Measurements from ENCODE around the gene NCKAP5.

NCKAP5 gene

DNA sequence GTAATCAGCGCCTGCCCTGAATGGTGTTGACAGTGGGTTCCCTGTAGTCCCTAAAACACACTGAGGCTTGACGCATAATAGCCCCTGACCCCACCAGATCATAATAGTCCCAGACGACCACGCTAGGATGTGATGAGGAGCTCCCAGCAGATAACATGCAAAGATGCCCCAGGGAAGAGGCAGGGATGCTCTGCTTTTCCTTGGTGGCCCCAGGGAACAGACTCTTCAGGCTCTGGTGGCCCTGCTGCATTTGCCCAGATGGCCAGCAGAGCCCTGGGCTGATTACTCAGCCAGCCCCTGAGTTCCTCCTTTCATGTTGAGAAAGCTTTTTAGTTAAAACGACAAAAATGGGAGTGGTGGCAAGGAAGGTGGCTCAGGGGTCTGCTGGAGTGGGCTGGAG, 5.9 kb upstream of the NCKAP5 start:
- DNase-seq (ENCODE audit: low read depth, low spot score) = peak; percentile 62

GRCh38 chr2:133573491-133574162, 5.4 kb upstream of the NCKAP5 start:
- DNase-seq (ENCODE audit: low read depth, low spot score) = no peak

- DNase-seq (ENCODE audit: low read depth, low spot score) = no peak
Observed at GRCh38 chr2:133571249-133571648, 3.0 kb upstream of the NCKAP5 start.

DNA sequence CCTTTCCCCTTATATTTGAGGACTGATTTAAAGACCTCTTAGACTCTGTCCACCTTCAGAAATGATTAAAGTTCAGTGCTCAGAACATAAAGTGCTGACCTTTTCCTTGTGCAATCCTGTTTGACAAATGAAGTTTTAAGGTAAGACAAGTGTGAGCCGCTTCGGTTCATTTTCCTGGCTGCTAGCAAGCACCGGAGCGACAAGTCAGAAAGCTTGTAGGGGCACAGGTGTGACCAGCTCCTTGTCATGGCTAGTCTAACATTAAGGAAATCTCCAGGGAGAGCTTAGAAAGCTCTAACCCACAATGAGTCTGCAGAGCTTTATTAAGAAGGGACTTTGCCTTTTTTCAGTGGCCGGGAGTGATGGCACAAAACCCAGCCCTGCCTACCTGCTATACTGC, 2.3 kb upstream of the NCKAP5 start:
- no peak for DNase-seq (ENCODE audit: low read depth, low spot score)

DNA sequence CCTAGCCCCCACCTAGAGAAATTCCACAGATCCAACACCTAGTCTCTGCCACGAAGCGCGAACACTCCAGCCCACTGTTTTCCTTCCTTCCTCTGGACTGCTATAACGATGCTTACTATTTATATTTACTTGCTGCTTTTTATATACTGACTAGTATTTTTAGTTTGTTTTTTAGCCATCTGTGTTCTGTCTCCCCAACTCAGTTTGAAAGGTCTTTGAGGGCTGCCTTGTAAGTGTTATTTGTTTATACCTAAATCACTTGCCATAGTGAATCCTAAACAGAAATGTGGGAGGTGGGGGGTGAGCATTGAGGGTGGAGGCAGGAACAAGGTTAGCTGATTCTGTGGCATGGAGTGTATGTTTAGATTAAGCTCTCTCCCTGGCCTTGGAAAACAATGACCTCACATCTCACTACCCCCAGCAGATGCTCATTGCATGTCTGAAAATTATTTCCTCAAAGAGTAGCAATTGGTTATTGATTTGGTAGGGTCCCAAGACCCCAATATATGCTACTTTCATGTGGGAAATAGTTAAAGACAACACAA, 1.1 kb upstream of the NCKAP5 start:
- no peak for DNase-seq (ENCODE audit: low read depth, low spot score)

DNA sequence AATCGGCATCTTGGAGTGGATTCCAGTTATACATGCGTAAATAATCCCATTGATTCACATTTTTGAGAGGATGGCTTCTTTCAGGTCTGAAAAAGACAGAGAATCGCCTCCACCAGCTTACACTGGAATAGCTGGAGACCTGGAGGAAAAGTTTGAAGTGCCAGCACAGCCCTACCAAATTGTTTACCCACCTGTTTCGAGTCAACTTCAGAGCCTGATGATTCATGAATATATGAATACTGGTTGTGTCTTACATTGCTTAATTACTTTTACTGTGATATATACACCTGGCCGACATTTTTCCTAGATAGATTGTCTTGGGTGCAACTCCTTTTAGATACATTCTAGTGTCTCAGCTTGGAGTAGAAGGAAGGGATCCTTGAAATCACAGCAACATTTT, 335 bp upstream of the NCKAP5 start:
- no peak for DNase-seq (ENCODE audit: low read depth, low spot score)

- DNase-seq (ENCODE audit: low read depth, low spot score) = no peak
Observed at GRCh38 chr2:133562558-133562957, 5.7 kb downstream of the NCKAP5 start.

DNA sequence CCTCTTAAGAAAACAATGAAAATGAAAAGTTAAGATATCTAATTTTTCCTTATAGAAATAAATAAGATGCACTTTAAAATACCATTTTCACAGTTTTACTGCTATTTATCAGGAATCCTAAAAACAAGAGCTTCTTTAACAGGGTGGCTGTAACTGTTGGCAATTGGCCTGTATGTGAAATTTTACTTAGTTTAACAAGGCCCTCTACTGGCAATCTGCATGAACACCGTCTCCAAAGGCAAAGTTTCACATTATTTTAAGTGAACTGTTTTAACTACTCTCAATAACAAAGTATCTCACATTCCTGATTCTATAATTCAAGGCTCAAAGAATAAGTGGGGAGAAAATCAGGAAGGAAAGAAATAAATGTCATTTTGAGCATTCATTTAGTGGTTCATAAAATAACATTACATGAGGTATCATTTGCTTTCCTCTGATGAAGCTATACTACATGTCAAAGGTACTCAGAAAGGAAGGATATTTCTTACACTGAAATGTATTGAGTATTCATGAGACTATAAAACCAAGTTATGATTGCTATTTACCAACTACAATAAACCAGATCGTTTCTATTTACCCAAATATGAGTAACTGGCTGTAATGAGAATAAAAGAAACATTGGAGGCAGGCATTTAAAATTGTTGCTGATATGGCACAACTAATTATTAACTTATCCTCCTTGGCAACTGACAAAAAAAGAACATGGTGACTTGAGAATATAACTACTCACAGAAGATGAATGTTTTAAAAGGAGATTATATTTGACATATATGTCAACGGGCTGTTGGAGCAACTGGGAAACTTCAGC, 7.0 kb downstream of the NCKAP5 start:
- DNase-seq (ENCODE audit: low read depth, low spot score) = no peak

- DNase-seq (ENCODE audit: low read depth, low spot score) = no peak
Observed at GRCh38 chr2:133557614-133558013, 10.6 kb downstream of the NCKAP5 start.

DNA sequence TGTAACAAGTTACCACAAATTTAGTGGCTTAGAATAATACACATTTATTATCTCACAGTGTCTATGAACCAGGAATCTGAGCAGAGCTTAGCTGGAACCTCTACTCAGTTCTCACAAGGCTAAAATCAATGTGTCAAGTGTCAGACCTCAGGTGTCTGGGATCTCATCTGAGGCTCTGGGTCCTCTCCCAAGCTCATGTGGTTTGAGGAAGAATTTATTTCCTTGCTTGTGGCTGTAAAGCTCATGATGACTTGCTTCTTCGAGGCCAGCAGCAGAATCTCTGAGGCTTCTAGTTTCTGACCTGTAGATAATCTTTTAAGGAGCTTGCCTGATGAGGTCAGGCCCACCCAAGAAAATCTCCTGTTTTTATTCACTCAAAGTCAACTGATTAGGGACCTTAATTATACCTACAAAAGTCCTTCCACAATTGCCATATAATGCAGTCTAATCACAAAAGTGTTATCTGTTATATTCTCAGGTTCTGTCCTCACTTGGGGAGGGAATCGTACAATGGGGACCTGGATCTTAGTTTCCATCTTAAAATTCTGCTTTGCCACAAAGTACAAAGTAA, 14.3 kb downstream of the NCKAP5 start:
- no peak for DNase-seq (ENCODE audit: low read depth, low spot score)

DNA sequence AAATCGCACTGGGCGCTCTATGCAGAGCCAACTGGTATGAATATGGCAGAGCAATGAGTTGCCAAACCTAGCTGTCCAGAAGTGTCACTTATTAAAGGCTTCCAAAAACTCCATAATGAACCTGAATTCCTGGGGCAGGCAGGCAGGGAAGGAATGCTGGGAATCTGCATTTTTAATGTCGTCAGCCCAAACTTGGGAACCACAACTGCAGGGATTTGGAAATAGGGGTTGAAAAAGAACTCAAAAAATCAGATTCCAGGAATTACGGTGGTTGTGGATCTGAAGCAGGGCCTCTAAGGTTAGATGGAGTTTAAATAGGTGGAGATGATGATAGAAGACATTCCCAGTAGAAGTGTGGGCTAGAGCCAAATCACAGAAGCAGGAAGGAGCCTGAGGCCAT, 15.0 kb downstream of the NCKAP5 start:
- DNase-seq (ENCODE audit: low read depth, low spot score) = no peak

GRCh38 chr2:133552821-133553220, 15.4 kb downstream of the NCKAP5 start:
- no peak for DNase-seq (ENCODE audit: low read depth, low spot score)

- DNase-seq (ENCODE audit: low read depth, low spot score) = no peak
Observed at GRCh38 chr2:133541797-133542196, 26.5 kb downstream of the NCKAP5 start.

DNA sequence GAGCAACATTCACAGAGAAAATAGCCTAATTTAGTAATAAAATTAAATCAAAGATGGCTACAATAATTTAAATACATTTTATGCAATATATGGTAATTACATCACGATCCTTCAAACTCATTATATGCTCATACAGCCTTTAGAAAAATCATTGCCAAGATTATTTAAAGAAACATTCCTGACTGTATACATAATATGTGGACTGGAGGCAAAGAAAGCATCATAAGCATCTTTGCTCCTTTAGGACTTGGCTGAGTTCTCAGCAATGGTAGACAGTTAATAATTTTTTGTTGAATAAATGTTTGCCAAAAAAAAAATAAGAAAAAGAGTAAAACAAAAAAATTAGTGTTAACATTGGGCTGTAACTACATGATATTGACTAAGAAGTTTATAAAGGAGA, 26.9 kb downstream of the NCKAP5 start:
- DNase-seq (ENCODE audit: low read depth, low spot score) = no peak

DNA sequence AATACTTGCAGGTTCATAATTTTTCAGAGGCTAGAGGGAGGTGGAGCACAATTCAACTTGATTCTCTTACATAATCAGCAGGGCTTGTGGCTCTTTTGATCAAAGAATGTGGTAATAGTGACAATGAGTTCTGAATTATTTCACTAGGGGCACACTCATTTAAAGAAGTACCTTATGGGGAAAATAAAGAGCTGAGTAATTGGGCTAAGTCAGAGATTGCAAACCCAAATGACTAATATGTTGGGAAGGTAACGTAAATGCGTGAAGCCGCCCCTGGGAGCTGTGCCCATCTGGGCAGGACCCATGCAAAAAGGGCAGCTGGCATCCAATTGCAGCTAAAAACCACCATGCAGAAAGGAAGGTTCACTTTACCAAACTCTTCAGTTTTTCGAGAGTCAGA, 35.3 kb downstream of the NCKAP5 start:
- DNase-seq (ENCODE audit: low read depth, low spot score) = no peak

- DNase-seq (ENCODE audit: low read depth, low spot score) = no peak
Observed at GRCh38 chr2:133531382-133531781, 36.9 kb downstream of the NCKAP5 start.

- DNase-seq (ENCODE audit: low read depth, low spot score) = no peak
Observed at GRCh38 chr2:133530645-133531044, 37.6 kb downstream of the NCKAP5 start.

- DNase-seq (ENCODE audit: low read depth, low spot score) = no peak
Observed at GRCh38 chr2:133526530-133527300, 41.5 kb downstream of the NCKAP5 start.

DNA sequence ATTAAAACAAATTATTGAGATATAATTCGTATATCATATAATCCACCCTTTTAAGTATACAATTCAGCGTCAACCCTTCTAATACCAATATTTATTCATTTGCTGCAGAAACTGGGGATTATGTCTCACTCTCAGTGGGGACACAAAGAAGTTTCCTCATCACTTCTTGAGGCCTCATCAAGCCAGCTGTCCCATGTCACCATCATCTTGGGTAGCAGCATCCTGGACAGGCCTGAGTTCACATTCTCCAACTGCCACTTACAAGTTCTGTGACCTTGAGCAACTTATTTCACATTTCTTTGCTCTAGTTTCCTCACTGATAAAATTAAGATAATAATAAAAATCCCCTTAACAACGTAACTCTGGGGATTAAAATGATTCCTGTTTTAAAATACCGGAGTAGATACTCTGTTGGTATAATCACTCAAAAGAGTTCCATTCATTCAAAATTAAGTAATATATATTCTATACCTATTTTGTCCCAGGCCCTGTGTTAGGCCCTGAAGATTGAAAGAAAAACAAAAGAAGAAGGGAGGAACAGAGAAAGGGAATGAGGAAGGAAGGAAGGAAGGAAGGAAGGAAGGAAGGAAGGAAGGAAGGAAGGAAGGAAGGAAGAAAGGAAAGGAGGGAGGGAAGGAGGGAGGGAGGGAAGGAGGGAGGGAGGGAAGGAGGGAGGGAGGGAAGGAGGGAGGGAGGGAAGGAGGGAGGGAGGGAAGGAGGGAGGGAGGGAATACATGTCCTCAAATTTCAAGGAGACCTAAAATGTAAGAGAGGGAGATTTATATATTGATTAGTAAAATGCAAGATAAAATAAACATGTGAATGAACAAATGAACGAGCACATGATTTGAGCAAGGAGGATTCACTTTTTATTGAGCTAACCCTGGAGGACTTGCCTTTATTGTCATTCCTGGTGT, 42.4 kb downstream of the NCKAP5 start:
- DNase-seq (ENCODE audit: low read depth, low spot score) = no peak

- DNase-seq (ENCODE audit: low read depth, low spot score) = no peak
Observed at GRCh38 chr2:133525090-133525489, 43.2 kb downstream of the NCKAP5 start.

GRCh38 chr2:133523406-133523805, 44.9 kb downstream of the NCKAP5 start:
- no peak for DNase-seq (ENCODE audit: low read depth, low spot score)

All from ELF-1 (cell line).